CD8-positive, alpha-beta memory T cell (primary cell): ENCODE results near the gene NPAP1. TPM values are rescaled to one million over a fixed set of nuclear protein-coding genes. Genes with fewer than 3 reads are reported as not detected.
"Not testable (repeated sequence)": the region's sequence is repeated elsewhere in the genome, so short reads cannot be mapped to it uniquely, and the experiment has no call there.

Experiments
- CTCF ChIA-PET: fragments of 350-600 bp; sonication (Branson Sonifier 250); formaldehyde crosslinking; loops from one replicate; lab custom pipeline; 2021; ENCODE audit warnings: antibody characterized with exemption; lab: Charles Lee
- POLR2A ChIA-PET: fragments of 350-600 bp; sonication (Branson Sonifier 250); formaldehyde crosslinking; loops from one replicate; lab custom pipeline; 2021; ENCODE audit warnings: antibody characterized with exemption; lab: Charles Lee
- DNase-seq, 5 donors: peaks; one replicate each; pipeline versions ENCODE4 v3.0.0 to v3.0.0-alpha.2; 2020 to 2022; ENCODE audit warnings: mixed read lengths in 1 of 5
- H3K27ac ChIP-seq: one replicate; pipeline ENCODE4 v1.7.0; 2013; ENCODE audit warnings: low read depth, mild to moderate bottlenecking, low read length, moderate library complexity
- H3K27me3 ChIP-seq: 2 replicates; pipeline ENCODE4 v1.7.0; 2013; ENCODE audit warnings: low read length, mild to moderate bottlenecking; ENCODE audit not compliant: insufficient read depth, poor library complexity, severe bottlenecking
- H3K36me3 ChIP-seq: 2 replicates; pipeline ENCODE4 v1.7.0; 2013; ENCODE audit warnings: mild to moderate bottlenecking, low read length, moderate library complexity; ENCODE audit not compliant: insufficient read depth
- H3K4me1 ChIP-seq: 2 replicates; pipeline ENCODE4 v1.7.0; 2013; ENCODE audit warnings: mild to moderate bottlenecking, low read length, moderate library complexity; ENCODE audit not compliant: insufficient read depth
- H3K4me3 ChIP-seq: 2 replicates; pipeline ENCODE4 v1.7.0; 2013; ENCODE audit warnings: mild to moderate bottlenecking, low read length
- H3K9me3 ChIP-seq: 2 replicates; pipeline ENCODE4 v1.7.0; 2013; ENCODE audit warnings: mild to moderate bottlenecking, low read length
- H3K27ac Mint-ChIP-seq, 8 donors: one replicate each; pipeline ENCODE4 v1.8.0; 2020 to 2021; ENCODE audit warnings: mixed read lengths in 8 of 8, mild to moderate bottlenecking in 6 of 8, inconsistent platforms in 3 of 8, moderate library complexity in 3 of 8
- H3K27me3 Mint-ChIP-seq, 2 donors: one replicate each; pipeline ENCODE4 v1.8.0; 2020 to 2021; ENCODE audit warnings: mixed read lengths in 2 of 2, mild to moderate bottlenecking in 1 of 2, moderate library complexity in 1 of 2
- H3K36me3 Mint-ChIP-seq, 3 donors: one replicate each; pipeline ENCODE4 v1.8.0; 2020 to 2021; ENCODE audit warnings: mixed read lengths in 3 of 3, inconsistent platforms in 1 of 3, mild to moderate bottlenecking in 1 of 3
- H3K4me1 Mint-ChIP-seq, 3 donors: one replicate each; pipeline ENCODE4 v1.8.0; 2020 to 2021; ENCODE audit warnings: mixed read lengths in 3 of 3, inconsistent platforms in 1 of 3, mild to moderate bottlenecking in 1 of 3
- H3K4me3 Mint-ChIP-seq, 7 donors: one replicate each; pipeline ENCODE4 v1.8.0; 2020 to 2021; ENCODE audit warnings: mixed read lengths in 7 of 7, mild to moderate bottlenecking in 6 of 7, moderate library complexity in 4 of 7, inconsistent platforms in 2 of 7
- H3K9me3 Mint-ChIP-seq, 5 donors: one replicate each; pipeline ENCODE4 v1.8.0; 2020 to 2022; ENCODE audit warnings: mixed read lengths in 5 of 5, mild to moderate bottlenecking in 3 of 5, moderate library complexity in 2 of 5, inconsistent platforms in 1 of 5
- polyA plus RNA-seq: library from polyadenylated mRNA; unstranded; fragments of 300-500 nt; fragmentation: Illumina TruSeq; gene quantifications from one replicate; pipeline ENCODE4 v1.2.3, GENCODE V29; 2021
- total RNA-seq, 2 experiments: library from RNA; stranded (reverse); gene quantifications; one replicate each; pipeline ENCODE4 v1.2.3, GENCODE V29; 2021

NPAP1 gene
- total and polyA plus RNA-seq, 3 experiments from 2014 or later = not detected

GRCh38 chr15:24678485-24678884 is 2.9 kb downstream of the NPAP1 start:
- peaks cover 4 to 26% (median 14%) of the 10 kb centered on the region in 5 donors for H3K9me3 Mint-ChIP-seq
- peaks cover 0 to 2% of the 10 kb centered on the region in 2 donors for H3K27me3 Mint-ChIP-seq
- POLR2A ChIA-PET = no interaction called here

GRCh38 chr15:24682002-24682401 is 6.4 kb downstream of the NPAP1 start:
- no peak overlapping the region for H3K4me3 ChIP-seq
- ChIA-PET CTCF (no interaction called here), POLR2A (no interaction called here)
- H3K27me3 ChIP-seq = no peaks in the 10 kb centered on the region
- no peaks in the 10 kb centered on the region for H3K36me3 Mint-ChIP-seq
- H3K9me3 ChIP-seq = no peaks in the 10 kb centered on the region
- H3K4me1 ChIP-seq = no peaks in the 10 kb centered on the region
- no peak overlapping the region for H3K4me3 Mint-ChIP-seq
- no peak for DNase-seq
- no peak overlapping the region for H3K27ac ChIP-seq
- peaks cover 6 to 28% (median 18%) of the 10 kb centered on the region in 5 donors for H3K9me3 Mint-ChIP-seq
- H3K4me1 Mint-ChIP-seq = no peaks in the 10 kb centered on the region
- no peaks in the 10 kb centered on the region for H3K36me3 ChIP-seq
- no peak overlapping the region for H3K27ac Mint-ChIP-seq
- H3K27me3 Mint-ChIP-seq = peaks cover 0 to 4% of the 10 kb centered on the region in 2 donors

More at GRCh38 chr15:24678485-24678884, 2.9 kb downstream of the NPAP1 start:
- H3K4me1 ChIP-seq = no peaks in the 10 kb centered on the region
- Mint-ChIP-seq H3K4me3 (no peak overlapping the region), H3K27ac (no peak overlapping the region), H3K4me1 (no peaks in the 10 kb centered on the region), H3K36me3 (no peaks in the 10 kb centered on the region)
- H3K27ac ChIP-seq = no peak overlapping the region
- CTCF ChIA-PET = no interaction called here
- H3K36me3 ChIP-seq = no peaks in the 10 kb centered on the region
- H3K4me3 ChIP-seq = no peak overlapping the region
- H3K27me3 ChIP-seq = no peaks in the 10 kb centered on the region
- no peak for DNase-seq
- H3K9me3 ChIP-seq = no peaks in the 10 kb centered on the region

GRCh38 chr15:24682905-24683304 is 7.3 kb downstream of the NPAP1 start:
- H3K4me3 Mint-ChIP-seq, DNase-seq, H3K27me3 Mint-ChIP-seq, H3K27ac ChIP-seq, H3K27ac Mint-ChIP-seq, H3K4me1 Mint-ChIP-seq, H3K4me3 ChIP-seq, H3K36me3 ChIP-seq, H3K36me3 Mint-ChIP-seq, H3K9me3 ChIP-seq, CTCF ChIA-PET, POLR2A ChIA-PET, H3K27me3 ChIP-seq, H3K4me1 ChIP-seq: not testable (repeated sequence)
- peaks cover 0 to 20% (median 12%) of the 10 kb centered on the region in 5 donors for H3K9me3 Mint-ChIP-seq

- no peak for DNase-seq
- Mint-ChIP-seq H3K9me3 (peaks cover 0 to 17% (median 10%) of the 10 kb centered on the region in 5 donors), H3K4me1 (no peaks in the 10 kb centered on the region), H3K27ac (no peak overlapping the region), H3K27me3 (peaks cover 0 to 2% of the 10 kb centered on the region in 2 donors), H3K4me3 (no peak overlapping the region), H3K36me3 (no peaks in the 10 kb centered on the region)
- H3K27ac ChIP-seq = no peak overlapping the region
- ChIA-PET CTCF (no interaction called here), POLR2A (no interaction called here)
- no peaks in the 10 kb centered on the region for H3K36me3 ChIP-seq
- no peak overlapping the region for H3K4me3 ChIP-seq
- H3K27me3 ChIP-seq = no peaks in the 10 kb centered on the region
- H3K9me3 ChIP-seq = no peaks in the 10 kb centered on the region
- H3K4me1 ChIP-seq = no peaks in the 10 kb centered on the region
Measured at GRCh38 chr15:24683736-24684135, 8.2 kb downstream of the NPAP1 start.

GRCh38 chr15:24684313-24684712 is 8.7 kb downstream of the NPAP1 start:
- H3K4me3 Mint-ChIP-seq = no peak overlapping the region
- Histone ChIP-seq H3K9me3 (no peaks in the 10 kb centered on the region), H3K27me3 (no peaks in the 10 kb centered on the region), H3K4me1 (no peaks in the 10 kb centered on the region), H3K4me3 (no peak overlapping the region), H3K36me3 (no peaks in the 10 kb centered on the region), H3K27ac (no peak overlapping the region)
- H3K36me3 Mint-ChIP-seq = no peaks in the 10 kb centered on the region
- CTCF ChIA-PET = no interaction called here
- POLR2A ChIA-PET = no interaction called here
- H3K9me3 Mint-ChIP-seq = peaks cover 0 to 15% (median 10%) of the 10 kb centered on the region in 5 donors
- DNase-seq = no peak
- H3K27me3 Mint-ChIP-seq = peaks cover 0 to 2% of the 10 kb centered on the region in 2 donors
- peak overlapping the region in 1 of 8 donors; percentile 77 for H3K27ac Mint-ChIP-seq
- H3K4me1 Mint-ChIP-seq = no peaks in the 10 kb centered on the region

GRCh38 chr15:24696201-24696600 is 20.6 kb downstream of the NPAP1 start:
- Mint-ChIP-seq H3K4me3 (no peak overlapping the region), H3K27ac (no peak overlapping the region), H3K27me3 (no peaks in the 10 kb centered on the region), H3K36me3 (no peaks in the 10 kb centered on the region), H3K4me1 (no peaks in the 10 kb centered on the region), H3K9me3 (peaks cover 0 to 8% (median 3%) of the 10 kb centered on the region in 5 donors)
- Histone ChIP-seq H3K27me3 (no peaks in the 10 kb centered on the region), H3K36me3 (no peaks in the 10 kb centered on the region), H3K4me3 (no peak overlapping the region), H3K4me1 (no peaks in the 10 kb centered on the region), H3K9me3 (no peaks in the 10 kb centered on the region), H3K27ac (no peak overlapping the region)
- POLR2A ChIA-PET = no interaction called here
- DNase-seq = no peak
- CTCF ChIA-PET = no interaction called here

GRCh38 chr15:24696842-24697241 is 21.3 kb downstream of the NPAP1 start:
- H3K36me3 ChIP-seq = no peaks in the 10 kb centered on the region
- ChIA-PET POLR2A (no interaction called here), CTCF (no interaction called here)
- H3K36me3 Mint-ChIP-seq = no peaks in the 10 kb centered on the region
- H3K9me3 Mint-ChIP-seq = peaks cover 0 to 6% (median 3%) of the 10 kb centered on the region in 5 donors
- H3K27ac Mint-ChIP-seq = no peak overlapping the region
- no peaks in the 10 kb centered on the region for H3K4me1 ChIP-seq
- H3K27me3 ChIP-seq = no peaks in the 10 kb centered on the region
- H3K4me1 Mint-ChIP-seq = no peaks in the 10 kb centered on the region
- H3K4me3 ChIP-seq = no peak overlapping the region
- no peak overlapping the region for H3K4me3 Mint-ChIP-seq
- no peak for DNase-seq
- H3K9me3 ChIP-seq = no peaks in the 10 kb centered on the region
- no peak overlapping the region for H3K27ac ChIP-seq
- H3K27me3 Mint-ChIP-seq = no peaks in the 10 kb centered on the region

- Histone ChIP-seq H3K4me1 (no peaks in the 10 kb centered on the region), H3K36me3 (no peaks in the 10 kb centered on the region), H3K27ac (no peak overlapping the region), H3K9me3 (no peaks in the 10 kb centered on the region), H3K4me3 (no peak overlapping the region), H3K27me3 (no peaks in the 10 kb centered on the region)
- CTCF ChIA-PET = no interaction called here
- H3K9me3 Mint-ChIP-seq = peaks cover 4 to 19% (median 17%) of the 10 kb centered on the region in 5 donors
- POLR2A ChIA-PET = no interaction called here
- no peaks in the 10 kb centered on the region for H3K4me1 Mint-ChIP-seq
- no peak overlapping the region for H3K27ac Mint-ChIP-seq
- DNase-seq = no peak
- H3K27me3 Mint-ChIP-seq = no peaks in the 10 kb centered on the region
- no peak overlapping the region for H3K4me3 Mint-ChIP-seq
- H3K36me3 Mint-ChIP-seq = no peaks in the 10 kb centered on the region
Measured at GRCh38 chr15:24718289-24719082, 42.9 kb downstream of the NPAP1 start.
